H1 (cell line): ENCODE data around the gene HTR2B. TPM values are rescaled to one million over a fixed set of nuclear protein-coding genes. Genes with fewer than 3 reads are reported as not detected.

Source experiments
- CTCF ChIA-PET: fragments of 300-600 bp; sonication (Branson Sonifier 250); formaldehyde crosslinking; loops from one replicate; lab custom pipeline; 2021; ENCODE audit not compliant: partially characterized antibody; lab: Charles Lee
- POLR2A ChIA-PET: fragments of 300-600 bp; sonication (Branson Sonifier 250); formaldehyde crosslinking; loops from one replicate; lab custom pipeline; 2021; ENCODE audit warnings: inconsistent platforms; ENCODE audit not compliant: partially characterized antibody; lab: Charles Lee
- DNase-seq, 2 experiments: peaks; one replicate each; pipeline versions ENCODE4 v3.0.0 to v3.0.0-alpha.2; 2010 to 2022; ENCODE audit warnings: low spot score in 2 of 2, low read depth in 1 of 2, mixed read lengths in 1 of 2
- FAIRE-seq: peaks from 2 replicates; lab custom pipeline; 2011; peaks lifted over from hg19 to GRCh38; lab: Jason Lieb, UNC
- H2AFZ ChIP-seq: 2 replicates; pipeline ENCODE4 v1.8.1; 2012; ENCODE audit warnings: low read length, inconsistent platforms
- H2AK5ac ChIP-seq: 2 replicates; pipeline ENCODE4 v1.6.1; 2013; ENCODE audit warnings: low read depth, low read length
- H2BK120ac ChIP-seq: replicated peaks from 2 replicates; pipeline ENCODE3; 2013; ENCODE audit warnings: low read depth, low read length, inconsistent platforms
- H2BK12ac ChIP-seq: 2 replicates; pipeline ENCODE4 v1.6.1; 2013; ENCODE audit warnings: low read depth, low read length
- H2BK15ac ChIP-seq: 2 replicates; pipeline ENCODE4 v1.6.1; 2013; ENCODE audit warnings: low read length
- H2BK20ac ChIP-seq: 2 replicates; pipeline ENCODE4 v1.6.1; 2013; ENCODE audit warnings: low read length
- H2BK5ac ChIP-seq: 2 replicates; pipeline ENCODE4 v1.6.1; 2013; ENCODE audit warnings: low read depth, low read length
- H3K14ac ChIP-seq: 2 replicates; pipeline ENCODE4 v1.6.1; 2013; ENCODE audit warnings: inconsistent platforms; ENCODE audit not compliant: insufficient read length
- H3K18ac ChIP-seq: 2 replicates; pipeline ENCODE4 v1.6.1; 2013; ENCODE audit warnings: low read length; ENCODE audit errors: extremely low read depth
- H3K23ac ChIP-seq: 2 replicates; pipeline ENCODE4 v1.6.1; 2013; ENCODE audit warnings: inconsistent platforms; ENCODE audit not compliant: insufficient read length
- H3K23me2 ChIP-seq: 2 replicates; pipeline ENCODE4 v1.6.1; 2013; ENCODE audit warnings: low read depth, low read length
- H3K27ac ChIP-seq: 2 replicates; pipeline ENCODE4 v1.6.1; 2011; ENCODE audit warnings: low read depth, low read length, inconsistent platforms
- H3K27me3 ChIP-seq, 4 experiments: replicated peaks in 1 of 4; 1 replicate in 1 of 4; 2 replicates in 3 of 4; pipeline versions ENCODE4 v1.6.1 to v1.8.1; 2011 to 2013; ENCODE audit warnings: low read length in 3 of 4, mild to moderate bottlenecking in 3 of 4, inconsistent platforms in 2 of 4, mixed read lengths in 2 of 4, moderate library complexity in 1 of 4; ENCODE audit not compliant: control insufficient read depth in 3 of 4, insufficient read depth in 3 of 4; ENCODE audit errors: extremely low read depth in 1 of 4
- H3K36me3 ChIP-seq, 4 experiments: 2 replicates each; pipeline versions ENCODE4 v1.6.1 to v1.8.1; 2011 to 2013; ENCODE audit warnings: mild to moderate bottlenecking in 4 of 4, low read length in 3 of 4, moderate library complexity in 2 of 4, control low read depth in 1 of 4, inconsistent platforms in 1 of 4; ENCODE audit not compliant: insufficient read depth in 4 of 4, control insufficient read depth in 2 of 4
- H3K4ac ChIP-seq: replicated peaks from 2 replicates; pipeline ENCODE3; 2013; ENCODE audit warnings: low read length, low read depth, mixed read lengths, inconsistent platforms; ENCODE audit not compliant: insufficient read length
- H3K4me1 ChIP-seq, 4 experiments: replicated peaks in 1 of 4; 1 replicate in 1 of 4; 2 replicates in 3 of 4; pipeline versions ENCODE4 v1.6.1 to v1.8.1; 2011 to 2013; ENCODE audit warnings: low read length in 3 of 4, inconsistent platforms in 2 of 4, mixed read lengths in 1 of 4; ENCODE audit not compliant: insufficient read depth in 4 of 4, control insufficient read depth in 3 of 4
- H3K4me2 ChIP-seq, 2 experiments: 2 replicates each; pipeline versions ENCODE4 v1.6.1 to v1.8.1; 2011 to 2013; ENCODE audit warnings: low read depth in 2 of 2, low read length in 2 of 2, control low read depth in 1 of 2, inconsistent platforms in 1 of 2, mild to moderate bottlenecking in 1 of 2; ENCODE audit not compliant: insufficient read depth in 1 of 2
- H3K4me3 ChIP-seq, 4 experiments: fragments of 200-600, 300-600 bp in 1 of 4; sonication (generic), shearing (Covaris generic), sonication (Bioruptor Twin) in 1 of 4; 2 replicates each; pipeline versions ENCODE4 v1.5.1 to v1.8.1; 2011 to 2016; ENCODE audit warnings: low read length in 4 of 4, low read depth in 3 of 4, control low read depth in 2 of 4, inconsistent platforms in 2 of 4, mild to moderate bottlenecking in 2 of 4, mixed read lengths in 1 of 4, moderate library complexity in 1 of 4; ENCODE audit not compliant: insufficient read depth in 2 of 4; ENCODE audit errors: extremely low read depth in 1 of 4
- H3K56ac ChIP-seq: replicated peaks from 2 replicates; pipeline ENCODE3; 2013; ENCODE audit warnings: low read depth, mild to moderate bottlenecking, mixed read lengths, low read length, inconsistent platforms; ENCODE audit not compliant: insufficient read length
- H3K79me1 ChIP-seq: 2 replicates; pipeline ENCODE4 v1.6.1; 2013; ENCODE audit warnings: low read depth, low read length, control low read depth
- H3K79me2 ChIP-seq, 2 experiments: 2 replicates each; pipeline versions ENCODE4 v1.6.1 to v1.8.1; 2012 to 2013; ENCODE audit warnings: low read length in 2 of 2, mild to moderate bottlenecking in 2 of 2, inconsistent platforms in 1 of 2; ENCODE audit not compliant: insufficient read depth in 2 of 2, control insufficient read depth in 1 of 2
- H3K9ac ChIP-seq, 4 experiments: replicated peaks in 1 of 4; 1 replicate in 1 of 4; 2 replicates in 3 of 4; pipeline versions ENCODE4 v1.6.1 to v1.8.1; 2011 to 2013; ENCODE audit warnings: low read depth in 3 of 4, low read length in 3 of 4, control low read depth in 2 of 4, mild to moderate bottlenecking in 2 of 4, moderate library complexity in 2 of 4, inconsistent platforms in 1 of 4; ENCODE audit errors: extremely low read depth in 1 of 4
- H3K9me3 ChIP-seq, 2 experiments: 2 replicates each; pipeline versions ENCODE4 v1.6.1 to v1.8.1; 2012 to 2013; ENCODE audit warnings: mild to moderate bottlenecking in 2 of 2, moderate library complexity in 2 of 2, control low read depth in 1 of 2, inconsistent platforms in 1 of 2, low read depth in 1 of 2, low read length in 1 of 2, mixed read lengths in 1 of 2; ENCODE audit not compliant: insufficient read depth in 2 of 2
- H4K20me1 ChIP-seq, 2 experiments: replicated peaks in 1 of 2; 2 replicates each; pipeline versions ENCODE3 to v1.8.1; 2011 to 2013; ENCODE audit warnings: inconsistent platforms in 2 of 2, low read length in 2 of 2, mild to moderate bottlenecking in 1 of 2; ENCODE audit not compliant: insufficient read depth in 2 of 2, control insufficient read depth in 1 of 2
- H4K5ac ChIP-seq: 2 replicates; pipeline ENCODE4 v1.6.1; 2013; ENCODE audit warnings: low read length, low read depth, mixed read lengths, inconsistent platforms; ENCODE audit not compliant: insufficient read length
- H4K8ac ChIP-seq: 2 replicates; pipeline ENCODE4 v1.8.0; 2013; ENCODE audit warnings: mild to moderate bottlenecking, moderate library complexity, low read length, inconsistent platforms; ENCODE audit not compliant: insufficient read depth; ENCODE audit errors: extremely low read depth
- H4K91ac ChIP-seq: replicated peaks from 2 replicates; pipeline ENCODE3; 2013; ENCODE audit warnings: low read length, mixed read lengths, inconsistent platforms; ENCODE audit not compliant: insufficient read length
- SP1 ChIP-seq: IDR thresholded peaks from 2 replicates; pipeline ENCODE4 v1.6.1; 2011; ENCODE audit warnings: low read depth, low read length
- WGBS, 2 experiments: shearing (Covaris generic) in 1 of 2; methylation state at CpG; one replicate each; pipeline versions ENCODE4 v1.1.6 to v1.1.7; 2013 to 2015; ENCODE audit warnings: low lambda C conversion rate in 2 of 2, mixed read lengths in 2 of 2, inconsistent platforms in 1 of 2, low coverage in 1 of 2, missing lambda C conversion rate in 1 of 2; ENCODE audit not compliant: insufficient replicate concordance in 2 of 2, insufficient coverage in 1 of 2, insufficient read length in 1 of 2; ENCODE audit errors: extremely low coverage in 1 of 2, missing lambda C conversion rate in 1 of 2; 5-methylcytosine and 5-hydroxymethylcytosine counted together
- polyA plus RNA-seq, 7 experiments: library from polyadenylated mRNA; depleted of rRNA in 3 of 7; stranded (reverse) in 5 of 7; unstranded in 2 of 7; fragments of >200 nt in 5 of 7; fragments of 200-250 nt in 2 of 7; gene quantifications; 1 replicate in 5 of 7; 2 replicates in 1 of 7; 4 replicates in 1 of 7; pipeline versions ENCODE4 v1.2.1 to v1.2.3, GENCODE V29; 2011 to 2013; ENCODE audit warnings: missing spikeins in 2 of 7, mixed read lengths in 2 of 7
- total RNA-seq: library from RNA; stranded (reverse); fragmentation: NEBNext Ultra II Directional; extraction: Animal tissue kit (Norgen Biotek cat#: 25700); gene quantifications from 2 replicates; pipeline ENCODE4 v1.2.1, GENCODE V29; 2021

Gene HTR2B
- total and polyA plus RNA-seq, 2 of the 8 experiments (the other 6 are each of a cell fraction or from before 2014, with no cell fraction given) = not detected

- Histone ChIP-seq H3K79me2 (peaks cover 13 to 33% of the 10 kb centered on the region in 2 experiments), H2AFZ (no peak overlapping the region), H2BK5ac (no peak overlapping the region), H3K4me2 (no peak overlapping the region), H3K23ac (no peak overlapping the region), H3K79me1 (no peaks in the 10 kb centered on the region; the same call in 1 of the 2 replicates), H3K9ac (no peak overlapping the region), H2BK120ac (no peak overlapping the region), H3K27me3 (no peaks in the 10 kb centered on the region), H4K20me1 (peaks cover 2 to 6% of the 10 kb centered on the region in 2 experiments), H3K9me3 (no peaks in the 10 kb centered on the region), H3K4ac (no peak overlapping the region), H3K23me2 (no peaks in the 10 kb centered on the region), H4K91ac (no peak overlapping the region), H4K8ac (no peak overlapping the region), H3K36me3 (peaks cover 21 to 54% (median 45%) of the 10 kb centered on the region in 4 experiments), H4K5ac (no peak overlapping the region), H3K56ac (no peak overlapping the region), H3K4me3 (no peak overlapping the region), H3K27ac (no peak overlapping the region), H3K4me1 (peaks cover 0 to 3% (median 0%) of the 10 kb centered on the region in 4 experiments; a peak in 3 of 7 replicates), H2AK5ac (no peak overlapping the region), H2BK15ac (no peak overlapping the region), H2BK20ac (no peak overlapping the region), H3K18ac (no peak overlapping the region), H3K14ac (no peak overlapping the region), H2BK12ac (no peak overlapping the region)
- ChIA-PET CTCF (interaction anchor here (0.7 to 1.9 kb wide), 3 partner anchors 10 to 166 kb away, joined by 3 to 4 read pairs (median 3); no protein-coding TSS in a partner anchor), POLR2A (no interaction called here)
- DNase-seq = no peak
- TF ChIP-seq SP1 = no peak
- WGBS, 2 experiments = 90% methylated on average over 1 of the region's 1 CpG; no CpG with 5 or more reads in 1 of the 2 experiments
- no peak for FAIRE-seq
Observed at GRCh38 chr2:231063347-231063746, 61.5 kb downstream of the HTR2B start.
